Smooth muscle cell (in vitro differentiated cells): Measurements from ENCODE around the gene RPP14. TPM values are rescaled to one million over a fixed set of nuclear protein-coding genes. Genes with fewer than 3 reads are reported as not detected.

Experiments used
- DNase-seq: peaks from one replicate; lab custom pipeline; 2025; ENCODE audit not compliant: unreplicated experiment; lab: John Stamatoyannopoulos, UW
- H2AFZ ChIP-seq: fragments of 200-600 bp; sonication (generic); 2 replicates; pipeline ENCODE4 v1.6.0; 2016; ENCODE audit warnings: antibody characterized with exemption, low read depth, mild to moderate bottlenecking
- H3F3A ChIP-seq: fragments of 200-600 bp; sonication (generic); 2 replicates; pipeline ENCODE4 v1.6.0; 2017; ENCODE audit warnings: antibody characterized with exemption, low read depth
- H3K27ac ChIP-seq: fragments of 200-600 bp; sonication (generic); 2 replicates; pipeline ENCODE4 v1.5.1; 2016; ENCODE audit warnings: low read depth, mild to moderate bottlenecking
- H3K27me3 ChIP-seq: fragments of 200-600 bp; sonication (generic); 2 replicates; pipeline ENCODE4 v1.6.1; 2016; ENCODE audit warnings: low read depth, mild to moderate bottlenecking
- H3K36me3 ChIP-seq: fragments of 200-600 bp; sonication (generic); 2 replicates; pipeline ENCODE4 v1.5.1; 2016; ENCODE audit warnings: low read depth
- H3K4me1 ChIP-seq: fragments of 200-600 bp; sonication (generic); 2 replicates; pipeline ENCODE4 v1.5.1; 2016; ENCODE audit warnings: low read depth
- H3K4me2 ChIP-seq: fragments of 200-600 bp; sonication (generic); 2 replicates; pipeline ENCODE4 v1.6.0; 2016; ENCODE audit warnings: mild to moderate bottlenecking
- H3K4me3 ChIP-seq: fragments of 200-600 bp; sonication (generic); 2 replicates; pipeline ENCODE4 v1.5.1; 2016; ENCODE audit warnings: mild to moderate bottlenecking
- H3K79me2 ChIP-seq: fragments of 200-600 bp; sonication (generic); 2 replicates; pipeline ENCODE4 v1.6.0; 2016; ENCODE audit warnings: low read depth, mild to moderate bottlenecking
- H3K9ac ChIP-seq: fragments of 200-600 bp; sonication (generic); 2 replicates; pipeline ENCODE4 v1.6.0; 2016; ENCODE audit warnings: low read depth
- H3K9me3 ChIP-seq: fragments of 200-600 bp; sonication (generic); replicated peaks from 2 replicates; pipeline ENCODE4 v1.5.1; 2016; ENCODE audit warnings: low read depth
- H4K20me1 ChIP-seq: fragments of 200-600 bp; sonication (generic); 2 replicates; pipeline ENCODE4 v1.6.0; 2016; ENCODE audit warnings: low read depth
- CTCF ChIP-seq: fragments of 200-600 bp; sonication (generic); IDR thresholded peaks from 2 replicates; pipeline ENCODE4 v1.5.1; 2017; ENCODE audit warnings: borderline replicate concordance, mild to moderate bottlenecking, antibody characterized with exemption; ENCODE audit not compliant: insufficient read depth, poor library complexity, severe bottlenecking
- WGBS: methylation state at CpG from one replicate; pipeline ENCODE4 v1.1.7; 2016; ENCODE audit warnings: low lambda C conversion rate; 5-methylcytosine and 5-hydroxymethylcytosine counted together
- polyA plus RNA-seq: library from polyadenylated mRNA; unstranded; fragments of >200 nt; fragmentation: Nextera tagmentation; extraction: Ambion mirVana; gene quantifications from 2 replicates; pipeline ENCODE4 v1.2.1, GENCODE V29; 2016
- total RNA-seq: library from RNA; depleted of rRNA; stranded (reverse); fragments of >200 nt; gene quantifications from 2 replicates; pipeline ENCODE4 v1.2.3, GENCODE V29; 2014

The RPP14 gene
- total and polyA plus RNA-seq, 2 experiments from 2014 or later = 9.8 to 10.4 TPM

- Histone ChIP-seq H3K4me3 (no peak overlapping the region), H3K9ac (no peak overlapping the region), H2AFZ (no peak overlapping the region), H3K36me3 (no peaks in the 10 kb centered on the region), H3F3A (no peaks in the 10 kb centered on the region), H3K27ac (no peak overlapping the region), H3K9me3 (no peaks in the 10 kb centered on the region), H3K4me2 (no peak overlapping the region), H3K79me2 (peaks cover 62% of the 10 kb centered on the region), H4K20me1 (peaks cover 34% of the 10 kb centered on the region), H3K27me3 (no peaks in the 10 kb centered on the region), H3K4me1 (no peaks in the 10 kb centered on the region)
- DNase-seq = no peak
- WGBS = 96% methylated on average over 3 of the region's 3 CpGs
- TF ChIP-seq CTCF = no peak
Observed at GRCh38 chr3:58357402-58357801, 51.4 kb downstream of the RPP14 start.

GRCh38 chr3:58358092-58358491 is 52.0 kb downstream of the RPP14 start:
- no peak for DNase-seq
- no peak for TF ChIP-seq CTCF
- no peak overlapping the region for H3K27ac ChIP-seq
- peaks cover 68% of the 10 kb centered on the region for H3K79me2 ChIP-seq
- H3K9ac ChIP-seq = no peak overlapping the region
- peaks cover 34% of the 10 kb centered on the region for H4K20me1 ChIP-seq
- no peak overlapping the region for H2AFZ ChIP-seq
- H3K4me1 ChIP-seq = no peaks in the 10 kb centered on the region
- WGBS = 95% methylated on average over 3 of the region's 3 CpGs
- no peak overlapping the region for H3K4me2 ChIP-seq
- H3F3A ChIP-seq = no peaks in the 10 kb centered on the region
- no peaks in the 10 kb centered on the region for H3K9me3 ChIP-seq
- H3K36me3 ChIP-seq = no peaks in the 10 kb centered on the region
- H3K4me3 ChIP-seq = no peak overlapping the region
- no peaks in the 10 kb centered on the region for H3K27me3 ChIP-seq

- 98% methylated on average over 4 of the region's 4 CpGs for WGBS
- Histone ChIP-seq H3K4me1 (no peaks in the 10 kb centered on the region), H4K20me1 (peaks cover 30% of the 10 kb centered on the region), H2AFZ (no peak overlapping the region), H3K9me3 (no peaks in the 10 kb centered on the region), H3K4me3 (no peak overlapping the region), H3K9ac (no peak overlapping the region), H3K4me2 (no peak overlapping the region), H3K79me2 (peaks cover 68% of the 10 kb centered on the region), H3F3A (no peaks in the 10 kb centered on the region), H3K36me3 (no peaks in the 10 kb centered on the region), H3K27ac (no peak overlapping the region), H3K27me3 (no peaks in the 10 kb centered on the region)
- no peak for DNase-seq
- TF ChIP-seq CTCF = no peak
Observed at GRCh38 chr3:58358808-58359207, 52.8 kb downstream of the RPP14 start.

- no peak for DNase-seq
- Histone ChIP-seq H3K36me3 (no peaks in the 10 kb centered on the region), H3K27me3 (no peaks in the 10 kb centered on the region), H3K4me1 (no peaks in the 10 kb centered on the region), H4K20me1 (peaks cover 27% of the 10 kb centered on the region), H3K9ac (no peak overlapping the region), H2AFZ (no peak overlapping the region), H3K4me3 (no peak overlapping the region), H3K79me2 (peaks cover 69% of the 10 kb centered on the region), H3K9me3 (no peaks in the 10 kb centered on the region), H3K4me2 (no peak overlapping the region), H3F3A (no peaks in the 10 kb centered on the region), H3K27ac (no peak overlapping the region)
- WGBS = 90% methylated on average over 4 of the region's 4 CpGs
- TF ChIP-seq CTCF = no peak
Observed at GRCh38 chr3:58359621-58360020, 53.6 kb downstream of the RPP14 start.
